Measurements from ENCODE around the gene SREBF1. TPM values are rescaled to one million over a fixed set of nuclear protein-coding genes. Genes with fewer than 3 reads are reported as not detected.

The SREBF1 gene
- total RNA-seq, 1 experiment from 2014 or later = 92.5 TPM

DNA sequence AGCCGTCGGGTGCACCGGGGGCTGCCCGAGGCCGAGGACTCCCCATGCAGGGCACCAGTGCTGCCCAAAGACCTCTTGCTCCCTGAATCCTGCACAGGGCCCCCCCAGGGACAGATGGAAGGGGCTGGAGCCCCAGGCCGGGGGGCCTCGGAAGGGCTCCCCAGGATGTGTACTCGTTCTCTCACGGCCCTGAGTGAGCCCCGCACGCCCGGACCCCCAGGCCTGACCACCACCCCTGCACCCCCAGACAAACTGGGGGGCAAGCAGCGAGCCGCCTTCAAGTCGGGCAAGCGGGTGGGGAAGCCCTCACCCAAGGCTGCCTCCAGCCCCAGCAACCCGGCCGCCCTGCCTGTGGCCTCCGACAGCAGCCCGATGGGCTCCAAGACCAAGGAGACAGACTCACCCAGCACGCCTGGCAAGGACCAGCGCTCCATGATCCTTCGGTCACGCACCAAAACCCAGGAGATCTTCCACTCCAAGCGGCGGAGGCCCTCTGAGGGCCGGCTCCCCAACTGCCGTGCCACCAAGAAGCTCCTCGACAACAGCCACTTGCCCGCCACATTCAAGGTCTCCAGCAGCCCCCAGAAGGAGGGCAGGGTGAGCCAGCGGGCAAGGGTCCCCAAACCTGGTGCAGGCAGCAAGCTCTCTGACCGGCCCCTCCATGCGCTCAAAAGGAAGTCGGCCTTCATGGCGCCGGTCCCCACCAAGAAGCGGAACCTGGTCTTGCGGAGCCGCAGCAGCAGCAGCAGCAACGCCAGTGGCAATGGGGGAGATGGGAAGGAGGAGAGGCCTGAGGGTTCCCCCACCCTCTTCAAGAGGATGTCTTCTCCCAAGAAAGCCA is 40.6 kb downstream of the SREBF1 start:
- DNase-seq (ENCODE audit: low spot score) = no peak

DNA sequence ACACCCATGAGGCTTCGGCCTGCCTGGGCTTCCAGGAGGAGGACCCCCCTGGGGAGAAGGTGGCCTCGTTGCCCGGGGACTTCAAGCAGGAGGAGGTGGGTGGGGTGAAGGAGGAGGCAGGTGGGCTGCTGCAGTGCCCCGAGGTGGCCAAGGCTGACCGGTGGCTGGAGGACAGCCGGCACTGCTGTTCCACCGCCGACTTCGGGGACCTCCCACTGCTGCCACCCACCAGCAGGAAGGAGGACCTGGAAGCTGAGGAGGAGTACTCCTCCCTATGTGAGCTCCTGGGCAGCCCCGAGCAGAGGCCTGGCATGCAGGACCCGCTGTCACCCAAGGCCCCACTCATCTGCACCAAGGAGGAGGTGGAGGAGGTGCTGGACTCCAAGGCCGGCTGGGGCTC is 41.5 kb downstream of the SREBF1 start:
- no peak for DNase-seq (ENCODE audit: low spot score)

DNA sequence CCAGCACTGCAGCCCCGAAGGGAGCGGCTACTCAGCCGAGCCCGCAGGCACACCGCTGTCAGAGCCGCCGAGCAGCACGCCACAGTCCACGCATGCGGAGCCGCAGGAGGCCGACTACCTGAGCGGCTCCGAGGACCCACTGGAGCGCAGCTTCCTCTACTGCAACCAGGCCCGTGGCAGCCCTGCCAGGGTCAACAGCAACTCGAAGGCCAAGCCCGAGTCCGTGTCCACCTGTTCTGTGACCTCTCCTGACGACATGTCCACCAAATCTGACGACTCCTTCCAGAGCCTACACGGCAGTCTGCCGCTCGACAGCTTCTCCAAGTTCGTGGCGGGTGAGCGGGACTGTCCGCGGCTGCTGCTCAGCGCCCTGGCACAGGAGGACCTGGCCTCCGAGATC is 42.4 kb downstream of the SREBF1 start:
- DNase-seq (ENCODE audit: low spot score) = no peak

DNA sequence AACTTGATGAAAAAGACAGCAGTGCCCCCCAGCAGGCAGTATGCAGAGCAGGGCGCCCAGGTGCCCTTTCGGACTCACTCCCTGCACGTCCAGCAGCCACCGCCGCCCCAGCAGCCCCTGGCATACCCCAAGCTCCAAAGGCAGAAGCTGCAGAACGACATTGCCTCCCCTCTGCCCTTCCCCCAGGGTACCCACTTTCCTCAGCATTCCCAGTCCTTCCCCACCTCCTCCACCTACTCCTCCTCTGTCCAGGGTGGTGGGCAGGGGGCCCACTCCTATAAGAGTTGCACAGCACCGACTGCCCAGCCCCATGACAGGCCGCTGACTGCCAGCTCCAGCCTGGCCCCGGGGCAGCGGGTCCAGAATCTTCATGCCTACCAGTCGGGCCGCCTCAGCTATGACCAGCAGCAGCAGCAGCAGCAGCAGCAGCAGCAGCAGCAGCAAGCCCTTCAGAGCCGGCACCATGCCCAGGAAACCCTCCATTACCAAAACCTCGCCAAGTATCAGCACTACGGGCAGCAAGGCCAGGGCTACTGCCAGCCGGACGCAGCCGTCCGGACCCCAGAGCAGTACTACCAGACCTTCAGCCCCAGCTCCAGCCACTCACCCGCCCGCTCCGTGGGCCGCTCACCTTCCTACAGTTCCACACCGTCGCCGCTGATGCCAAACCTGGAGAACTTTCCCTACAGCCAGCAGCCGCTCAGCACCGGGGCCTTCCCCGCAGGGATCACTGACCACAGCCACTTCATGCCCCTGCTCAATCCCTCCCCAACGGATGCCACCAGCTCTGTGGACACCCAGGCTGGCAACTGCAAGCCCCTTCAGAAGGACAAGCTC is 43.2 kb downstream of the SREBF1 start:
- no peak for DNase-seq (ENCODE audit: low spot score)

DNA sequence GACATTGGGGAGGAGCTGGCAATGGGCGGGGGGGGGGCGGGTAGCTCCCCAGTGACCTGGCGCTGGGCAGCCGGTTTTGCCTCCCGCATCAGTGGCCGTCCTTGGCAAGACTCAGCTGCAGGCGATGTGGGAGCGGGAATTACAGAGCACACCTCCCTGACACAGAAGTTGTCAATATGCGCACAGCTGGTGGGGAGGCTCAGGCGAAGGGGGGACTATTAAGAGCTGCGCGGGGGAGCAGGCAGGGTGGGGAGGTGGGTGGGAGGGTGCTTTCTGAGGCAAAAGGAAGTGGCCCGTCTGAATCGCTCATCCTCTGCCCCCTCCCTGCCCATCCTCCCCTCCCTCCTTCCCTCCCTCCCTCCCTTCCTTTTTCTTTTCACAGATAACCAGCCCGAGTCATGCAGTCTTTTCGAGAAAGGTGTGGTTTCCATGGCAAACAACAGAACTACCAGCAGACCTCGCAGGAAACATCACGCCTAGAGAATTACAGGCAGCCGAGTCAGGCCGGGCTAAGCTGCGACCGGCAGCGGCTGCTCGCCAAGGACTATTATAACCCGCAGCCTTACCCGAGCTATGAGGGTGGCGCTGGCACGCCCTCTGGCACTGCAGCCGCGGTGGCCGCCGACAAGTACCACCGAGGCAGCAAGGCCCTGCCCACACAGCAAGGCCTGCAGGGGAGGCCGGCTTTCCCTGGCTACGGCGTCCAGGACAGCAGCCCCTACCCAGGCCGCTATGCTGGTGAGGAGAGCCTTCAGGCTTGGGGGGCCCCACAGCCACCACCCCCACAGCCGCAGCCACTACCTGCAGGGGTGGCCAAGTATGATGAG is 44.0 kb downstream of the SREBF1 start:
- peak; percentile 34 for DNase-seq (ENCODE audit: low spot score)

DNA sequence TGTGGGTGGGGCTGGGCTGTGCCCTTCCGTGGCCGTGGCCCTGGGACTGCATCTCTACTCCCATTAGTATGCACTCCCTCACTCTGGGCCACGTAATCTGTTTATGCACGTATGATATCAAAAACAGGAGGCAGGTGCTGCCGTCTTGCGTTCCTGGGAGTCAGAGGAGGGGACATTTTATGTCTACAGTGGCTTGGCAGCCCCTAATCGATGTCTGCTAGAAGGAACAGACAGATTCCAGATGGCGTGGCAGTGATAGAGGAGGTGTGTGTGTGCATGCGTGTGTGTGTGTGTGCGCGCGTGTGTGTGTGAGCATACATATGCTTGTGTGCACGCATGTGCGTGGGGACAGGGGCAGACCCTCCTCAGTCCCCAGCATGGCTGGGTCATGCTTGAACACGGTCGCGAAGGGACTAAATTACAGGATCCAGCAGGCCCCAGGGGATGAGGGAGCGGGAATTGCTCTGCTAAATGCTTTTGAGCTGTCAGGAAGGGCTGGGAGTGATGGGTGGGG is 44.7 kb downstream of the SREBF1 start:
- no peak for DNase-seq (ENCODE audit: low spot score)

DNA sequence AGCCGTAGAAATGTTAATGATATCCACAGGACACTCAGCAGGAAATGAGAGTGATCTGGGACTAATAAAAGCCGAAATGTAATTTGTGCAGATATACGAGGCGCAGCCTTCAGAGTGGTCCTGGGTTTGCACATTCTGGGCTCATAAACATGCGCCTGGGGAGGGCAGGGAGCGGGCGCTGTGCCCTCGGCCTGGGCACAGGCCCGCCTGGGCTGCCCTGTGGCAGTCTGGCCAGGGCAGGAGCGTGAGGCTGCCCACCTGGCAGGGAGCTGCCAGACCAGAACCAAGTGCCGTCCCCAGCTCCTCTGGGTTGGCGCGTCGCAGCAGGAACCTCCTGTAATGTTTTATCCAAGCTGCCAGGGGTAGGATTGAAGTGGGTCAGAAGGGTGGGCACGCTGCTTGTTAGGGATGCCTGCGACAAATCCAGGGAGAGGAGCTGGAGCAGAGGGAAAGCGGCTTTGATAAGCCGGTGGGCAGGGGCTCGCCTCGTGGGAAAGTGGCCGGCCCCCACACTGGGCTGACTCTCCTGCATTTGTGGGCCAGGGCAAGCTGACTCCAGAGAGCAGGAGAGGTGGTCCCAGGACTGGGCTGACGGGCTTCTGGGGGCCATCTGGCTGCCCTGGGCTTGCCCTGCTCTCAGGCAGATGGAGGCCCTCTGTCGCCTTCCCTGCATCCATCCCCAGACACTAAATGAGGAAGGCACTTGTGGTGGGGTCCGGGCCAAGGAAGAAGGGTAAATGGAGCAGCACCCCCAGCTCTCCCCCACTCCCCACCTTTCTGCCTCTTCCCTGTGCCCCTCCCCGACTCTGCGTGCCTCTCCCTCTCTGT is 45.9 kb downstream of the SREBF1 start:
- no peak for DNase-seq (ENCODE audit: low spot score)

DNA sequence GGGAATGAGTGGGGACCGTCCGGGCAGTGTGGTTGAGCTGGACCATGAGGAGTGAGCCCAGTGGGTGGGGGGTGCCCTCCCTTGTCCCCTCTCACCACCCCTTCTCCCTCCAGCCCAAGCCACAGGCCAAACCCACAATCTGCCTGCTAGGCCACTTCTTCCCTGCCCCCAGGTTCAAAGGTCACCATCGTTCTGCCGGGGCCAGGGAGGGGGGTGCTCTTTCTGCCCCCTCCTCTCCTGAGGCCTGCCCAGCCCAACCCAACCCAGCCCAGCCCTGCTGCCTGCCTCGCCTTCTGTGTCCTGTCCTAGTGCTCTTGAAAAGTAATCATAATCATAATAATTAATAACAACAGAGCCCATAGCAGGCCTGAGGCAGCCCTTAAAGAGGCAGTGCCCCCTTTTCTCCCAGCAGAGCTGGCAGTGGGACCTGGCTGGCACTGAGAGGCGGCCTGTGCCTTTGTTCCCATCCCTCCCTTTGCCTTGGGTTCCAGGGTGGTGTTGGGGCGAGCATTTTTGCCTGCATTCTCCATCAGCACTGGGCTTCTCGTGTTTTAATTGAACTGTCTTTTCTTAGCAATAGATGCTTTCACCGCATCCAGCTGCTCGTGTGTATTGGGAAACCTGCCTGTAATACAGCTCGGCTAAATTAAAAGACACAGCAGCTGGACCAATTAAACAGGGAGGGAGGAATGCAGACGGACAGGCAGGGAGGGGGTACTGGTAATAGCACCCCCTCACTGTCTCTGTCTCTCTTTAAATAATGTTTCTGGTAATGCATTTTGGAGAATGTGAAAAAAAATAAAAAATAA is 46.8 kb downstream of the SREBF1 start:
- no peak for DNase-seq (ENCODE audit: low spot score)

DNA sequence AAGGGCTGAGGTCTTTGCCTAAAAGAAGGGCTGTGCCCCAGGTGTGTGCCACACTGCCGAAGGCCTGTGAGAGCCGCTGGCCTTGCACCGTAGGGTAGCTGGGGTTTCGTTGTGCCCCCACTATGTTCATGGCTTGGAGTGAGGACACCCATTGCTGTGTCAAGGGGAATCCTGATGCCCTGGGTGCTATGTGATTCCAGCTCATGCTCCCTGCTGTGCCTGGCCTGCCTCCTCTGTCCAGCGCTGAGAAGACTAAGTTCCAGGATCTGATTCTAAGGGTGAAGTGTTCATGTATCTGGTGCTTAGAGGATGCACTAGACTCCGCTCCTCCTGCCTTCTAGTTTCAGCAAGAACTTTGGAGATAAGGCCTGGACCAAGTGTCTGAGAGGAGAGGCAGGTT is 47.4 kb downstream of the SREBF1 start:
- no peak for DNase-seq (ENCODE audit: low spot score)

DNA sequence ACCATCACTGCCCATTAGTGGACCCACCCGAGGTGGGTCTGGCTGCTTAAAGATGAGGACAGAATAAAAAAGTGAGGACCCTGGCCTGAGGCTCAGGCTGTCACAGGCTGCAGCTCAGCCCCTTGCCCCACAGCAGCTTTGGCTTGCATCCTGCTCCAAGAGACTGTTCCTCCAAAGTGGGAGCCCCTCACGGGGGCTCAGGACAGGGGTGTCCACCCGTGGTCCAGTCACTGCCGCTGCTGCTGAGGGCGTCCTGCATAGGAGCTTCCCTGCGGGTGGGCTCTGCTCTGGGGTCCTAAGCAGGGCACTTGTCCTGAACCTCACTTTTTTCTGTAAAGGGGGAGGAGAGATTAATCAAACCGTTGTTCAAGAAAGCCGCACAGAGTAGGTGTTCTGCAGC is 47.8 kb downstream of the SREBF1 start:
- DNase-seq (ENCODE audit: low spot score) = no peak

DNA sequence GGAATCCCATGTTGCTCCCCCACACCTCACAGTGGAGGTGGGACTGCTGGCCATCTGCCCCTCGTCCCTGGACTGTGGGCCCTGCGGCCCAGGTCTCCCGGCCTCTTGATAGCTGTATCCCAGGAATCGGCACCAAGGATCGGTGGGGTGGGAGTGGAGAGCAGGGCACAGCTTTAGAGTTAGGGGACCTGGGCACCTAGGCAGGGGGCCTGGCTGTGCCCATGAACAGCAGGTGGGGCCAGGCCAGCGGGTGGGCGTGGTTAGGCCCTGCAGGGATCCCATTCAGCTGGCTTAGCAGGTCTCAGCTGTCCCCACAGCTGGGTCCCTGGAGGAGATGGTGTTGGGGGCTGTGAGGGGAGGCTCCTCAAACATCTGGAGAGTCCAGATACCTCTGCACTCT is 49.2 kb downstream of the SREBF1 start:
- no peak for DNase-seq (ENCODE audit: low spot score)

DNA sequence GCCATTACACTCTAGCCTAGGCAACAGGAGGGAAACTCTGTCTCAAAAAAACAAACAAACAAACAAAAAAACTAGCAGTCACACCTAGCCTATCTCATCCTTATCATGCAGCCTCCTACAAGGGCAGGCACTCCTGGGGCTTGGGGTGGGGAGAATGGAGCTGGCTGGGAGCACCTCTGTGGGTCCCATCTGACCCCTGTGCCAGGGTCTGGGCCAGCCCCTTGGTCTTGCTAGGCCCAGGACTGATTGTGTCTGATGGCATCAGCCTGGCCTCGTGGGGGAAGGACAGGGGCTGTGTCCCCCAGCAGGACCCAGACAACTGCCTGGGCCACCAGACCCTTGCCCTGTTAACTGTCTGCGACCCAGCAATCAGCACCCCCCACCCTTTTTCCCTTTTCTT is 49.8 kb downstream of the SREBF1 start:
- DNase-seq (ENCODE audit: low spot score) = no peak

DNA sequence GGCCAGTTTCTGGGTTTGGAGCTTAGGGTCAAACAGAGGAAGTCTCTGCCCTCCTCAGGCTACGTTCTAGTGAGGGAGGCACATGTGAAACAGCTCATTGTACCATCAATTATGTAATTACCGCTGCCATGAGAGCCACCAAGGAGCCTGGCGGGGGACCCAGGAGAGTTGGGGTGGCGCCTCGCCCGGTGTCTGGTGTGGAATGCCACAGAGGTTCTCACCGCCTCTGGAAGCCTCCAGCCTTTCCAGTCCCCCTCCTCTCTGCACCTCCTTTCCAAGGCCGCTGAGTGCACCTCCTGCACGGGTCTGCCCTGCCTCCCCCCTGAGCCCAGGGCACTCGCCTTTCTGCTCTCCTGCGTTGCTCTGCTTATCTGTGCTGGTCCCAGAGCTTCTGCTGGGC is 51.4 kb downstream of the SREBF1 start:
- DNase-seq (ENCODE audit: low spot score) = no peak

DNA sequence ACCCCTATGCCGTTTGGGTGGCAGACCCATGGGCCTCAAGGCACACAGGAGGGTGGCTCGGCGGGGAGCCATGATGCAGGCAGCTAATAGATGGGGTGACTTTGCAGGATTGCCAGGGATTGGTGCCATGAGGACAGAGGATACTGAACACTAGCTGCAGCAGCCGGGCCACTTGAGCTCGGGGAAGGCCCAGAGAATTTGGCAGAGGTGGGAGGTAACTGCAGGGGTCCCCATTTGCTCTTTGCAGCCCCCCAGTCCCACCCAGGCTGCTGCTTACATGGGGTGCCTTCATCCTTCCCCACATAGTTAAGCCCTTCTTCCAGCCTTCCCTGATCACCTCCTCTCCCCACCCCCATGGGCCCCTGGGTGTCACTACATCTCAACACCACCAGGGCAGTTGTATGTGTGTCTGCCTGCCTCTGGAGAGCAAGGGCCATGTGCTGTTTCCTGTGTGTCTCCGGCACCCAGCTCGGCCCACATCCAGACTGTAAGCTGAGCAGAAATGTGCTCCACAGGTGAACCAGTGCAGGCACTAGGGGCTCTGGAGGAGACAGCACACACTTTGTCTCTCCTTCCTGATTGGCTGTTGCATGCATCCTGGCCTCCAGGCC is 52.0 kb downstream of the SREBF1 start:
- DNase-seq (ENCODE audit: low spot score) = no peak

DNA sequence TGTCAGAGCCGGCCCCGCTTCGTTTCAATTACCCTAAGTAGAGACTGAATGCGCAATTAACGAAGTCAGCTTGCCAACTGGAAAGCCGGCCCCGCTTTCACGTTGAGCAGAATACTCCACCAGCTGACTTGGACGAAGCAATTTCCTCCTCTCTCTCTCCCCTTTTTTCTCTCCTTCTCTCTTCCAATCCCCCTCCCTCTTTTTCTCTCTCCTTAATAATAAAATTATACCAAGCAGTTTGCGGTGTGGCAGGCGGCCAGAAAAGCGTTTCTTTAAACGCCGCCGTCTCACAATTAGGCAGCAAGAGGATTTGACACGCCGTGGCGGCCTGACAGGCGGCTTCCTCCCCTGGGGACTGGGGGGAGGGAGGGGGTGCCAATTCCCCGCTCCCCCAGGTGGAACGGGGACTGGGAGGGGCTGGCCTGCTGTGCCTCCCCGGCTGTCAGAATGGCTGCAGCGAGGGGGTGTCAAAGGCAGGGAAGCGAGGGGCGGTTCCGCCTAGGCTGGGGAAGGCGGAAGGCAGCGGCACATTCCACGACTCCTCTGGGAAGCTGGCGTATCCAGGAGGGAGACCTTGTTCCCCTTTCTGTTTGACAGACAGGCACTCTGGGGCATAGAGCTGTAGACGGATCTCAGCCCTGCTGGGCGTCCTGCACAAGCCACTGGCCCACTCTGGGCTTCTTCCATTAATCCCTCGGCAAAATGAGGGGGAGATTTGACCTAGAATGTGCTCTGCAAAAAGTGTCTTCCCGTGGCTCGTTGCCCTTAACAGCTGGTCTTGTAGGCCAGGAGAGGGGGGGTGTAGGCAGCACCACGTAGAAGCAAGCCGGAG is 52.7 kb downstream of the SREBF1 start:
- DNase-seq (ENCODE audit: low spot score) = no peak

DNA sequence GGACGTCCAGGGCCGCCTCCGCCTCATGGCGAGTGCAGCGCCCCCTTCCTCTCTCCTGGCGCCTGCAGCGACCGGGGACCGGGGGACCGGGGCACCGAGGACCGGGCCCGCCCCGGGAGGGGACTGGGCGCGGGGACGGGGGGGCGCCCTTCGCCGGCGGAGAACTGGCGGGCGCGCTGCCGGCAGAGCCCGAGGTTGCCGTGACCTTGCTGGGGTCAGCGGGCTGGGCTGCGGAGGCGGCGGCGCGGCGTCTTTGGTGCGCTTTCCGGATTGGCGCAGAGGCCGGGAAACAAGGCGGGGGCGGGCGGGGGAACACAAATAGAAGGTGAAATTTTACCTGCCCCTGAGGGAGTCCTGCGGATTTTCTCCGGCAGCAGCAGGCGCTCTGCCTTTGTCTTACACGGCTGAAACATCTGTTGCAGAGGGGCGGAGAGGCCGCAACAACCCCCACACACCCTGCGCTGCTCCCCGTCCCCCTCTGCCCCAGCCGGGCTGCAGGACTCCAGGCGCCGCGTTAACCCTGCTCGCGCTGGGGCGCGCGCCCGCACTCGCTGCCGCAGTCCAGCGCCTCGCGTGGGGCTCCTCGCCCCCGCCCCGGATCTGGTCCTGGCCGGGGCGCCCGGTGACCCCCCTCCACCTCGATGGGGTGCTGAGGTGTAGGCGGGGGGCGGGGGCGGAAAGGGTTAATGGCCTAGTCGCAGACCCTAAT is 53.5 kb downstream of the SREBF1 start:
- no peak for DNase-seq (ENCODE audit: low spot score)

DNA sequence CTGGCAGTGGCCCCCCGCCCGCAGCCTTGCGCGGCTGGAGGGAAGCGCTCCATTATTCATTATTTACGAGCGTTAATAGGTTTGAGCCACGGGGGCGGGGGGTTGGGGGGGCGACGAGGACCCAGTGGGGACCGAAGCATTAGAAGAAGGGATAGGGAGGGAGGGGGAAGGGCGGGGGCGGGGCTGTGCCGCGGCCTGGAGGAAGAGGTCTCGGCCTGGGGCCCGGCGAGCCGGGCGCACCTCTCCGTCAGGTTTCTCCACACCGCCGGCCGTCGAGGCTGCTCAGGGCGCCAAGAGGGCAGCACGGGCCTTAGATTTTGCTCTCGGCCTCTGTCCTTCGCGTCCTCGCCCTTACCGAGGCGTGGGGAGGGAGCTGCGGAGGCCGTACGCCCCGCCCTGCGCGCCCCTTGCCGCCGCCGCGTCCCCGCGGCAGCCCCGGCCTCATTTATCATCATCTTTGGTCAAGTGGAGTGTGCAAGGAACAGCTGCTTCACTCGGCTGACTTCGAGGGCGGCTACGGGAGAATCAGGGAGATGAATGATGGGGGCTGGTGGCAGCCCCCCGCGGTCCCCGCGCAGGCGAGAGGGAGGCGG is 54.2 kb downstream of the SREBF1 start:
- DNase-seq (ENCODE audit: low spot score) = no peak
